Smooth muscle cell of bladder (primary cell): Measurements from ENCODE around the gene SCAMP3. TPM values are rescaled to one million over a fixed set of nuclear protein-coding genes. Genes with fewer than 3 reads are reported as not detected.

Source experiments
- total RNA-seq: library from RNA; depleted of rRNA; stranded (reverse); fragments of >200 nt; gene quantifications from 2 replicates; pipeline ENCODE4 v1.2.3, GENCODE V29; 2014

SCAMP3 gene
- total RNA-seq: 34.3 and 37.8 TPM in 2 replicates

DNA sequence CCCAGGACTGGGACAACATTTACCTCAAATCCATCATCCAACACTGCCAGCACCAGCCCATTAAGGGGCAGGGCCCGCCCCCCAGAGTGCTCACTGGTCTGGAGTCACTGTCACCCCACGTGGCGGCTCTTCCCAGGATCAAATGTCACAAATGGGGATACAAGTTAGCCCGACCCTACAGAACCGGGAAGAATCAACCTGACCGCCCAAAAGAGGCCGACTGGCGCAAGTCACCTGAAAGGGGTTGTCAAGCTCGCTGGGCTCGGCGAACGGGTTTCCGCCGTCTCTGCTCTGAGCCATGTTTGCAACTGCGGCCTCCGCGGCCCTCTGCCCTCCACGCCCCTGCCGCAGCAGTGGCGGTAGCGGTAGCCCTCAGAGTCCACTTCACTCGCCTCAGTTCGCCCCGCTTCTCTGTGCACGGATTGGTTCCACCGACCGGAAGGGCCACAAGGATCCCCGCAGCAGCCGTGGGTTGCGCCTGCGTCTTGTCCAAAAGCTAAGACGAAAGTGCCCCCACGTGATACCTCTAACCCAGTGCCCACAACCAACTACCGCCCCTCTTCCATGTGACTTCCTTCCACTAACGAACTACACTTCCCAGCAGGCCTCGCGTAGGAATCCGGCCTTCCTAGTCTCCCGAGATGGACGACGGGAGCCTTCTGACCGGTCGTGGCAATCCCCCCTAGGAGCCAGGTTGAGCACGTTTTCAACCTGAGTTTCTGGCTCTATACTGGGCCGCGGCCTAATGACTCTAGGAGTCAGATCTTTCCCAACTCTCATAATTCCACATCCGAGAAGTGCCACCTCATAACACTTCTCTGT is at the start of gene SCAMP3:
Gene SCAMP3 (minus strand): TSS at position 509 of the 822 bp plus-strand sequence. CDS start 209 bp downstream, at position 300.

DNA sequence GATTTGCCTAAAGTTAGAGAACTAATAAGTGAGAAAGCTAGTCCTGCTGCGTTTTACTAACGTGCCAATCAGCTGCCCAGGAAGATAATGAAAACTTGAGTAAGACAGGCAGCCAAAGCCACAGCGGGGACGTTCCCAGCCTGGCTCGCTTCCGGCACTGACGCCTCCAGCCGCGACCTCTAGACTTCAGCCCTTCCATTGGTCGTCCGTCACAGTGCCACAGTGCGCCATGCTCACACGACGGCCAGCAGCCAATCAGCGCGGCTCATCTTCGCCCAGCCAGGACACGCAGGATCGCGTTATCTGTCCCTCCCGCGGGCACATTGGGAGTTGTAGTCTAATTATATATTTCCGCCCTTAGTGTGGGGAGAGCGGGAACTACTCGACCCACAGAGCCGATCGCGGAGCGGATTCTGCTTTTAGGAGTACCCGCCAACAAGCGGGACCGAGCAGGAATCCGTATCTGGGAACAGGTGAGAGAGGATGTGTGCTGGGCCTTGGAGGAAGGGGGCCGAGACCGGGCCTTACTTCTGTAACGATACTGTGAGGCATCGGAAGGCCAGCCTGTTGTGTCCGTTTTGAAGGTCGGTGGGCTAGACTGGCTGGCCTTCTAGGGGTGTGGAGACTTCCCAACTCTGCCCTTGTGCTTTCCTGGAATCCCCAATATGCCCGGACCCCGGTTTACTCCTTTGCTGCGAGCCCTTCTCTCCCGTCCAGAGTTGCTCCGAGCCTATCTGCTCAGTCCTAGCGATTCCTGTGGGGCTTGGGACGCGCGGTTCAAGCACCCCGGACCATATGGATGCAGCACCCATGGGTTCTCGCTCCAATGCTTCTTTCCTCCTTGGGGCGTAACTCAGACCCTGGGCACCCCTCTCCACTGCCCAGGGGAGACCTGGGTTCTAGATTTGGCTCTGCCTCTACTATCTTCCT is 46.6 kb upstream of the SCAMP3 start, which contains the start of gene FDPS:
Gene FDPS (plus strand): TSS at position 374 of the 930 bp plus-strand sequence. CDS start 924 bp downstream, outside the sequence.

DNA sequence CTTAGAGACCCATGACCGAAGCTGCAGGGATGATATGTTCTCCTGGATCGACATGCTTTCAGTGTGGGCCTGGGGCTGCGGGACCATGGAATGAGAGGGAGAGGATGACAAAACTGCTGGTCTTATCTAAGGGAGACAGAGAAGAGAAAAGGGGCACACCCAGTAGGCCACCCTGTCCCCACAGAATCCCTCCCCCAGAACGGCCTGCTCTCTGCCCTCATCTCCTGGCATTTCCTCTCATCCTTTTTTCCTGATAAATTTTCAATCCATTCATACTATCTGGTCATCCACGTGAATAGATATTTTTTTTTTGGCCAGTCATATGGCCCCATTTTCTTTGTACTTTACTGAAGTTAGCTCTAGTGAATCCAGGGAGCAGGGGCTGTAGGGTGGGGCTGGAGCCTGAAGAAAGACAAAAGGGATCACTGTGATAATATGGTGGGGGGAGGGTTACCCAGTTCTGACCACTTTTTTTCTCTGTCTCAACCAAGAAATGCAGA is 39.2 kb upstream of the SCAMP3 start, which contains the start of gene PKLR:
Gene PKLR (minus strand): TSS at position 97 of the 500 bp plus-strand sequence. CDS start 43 bp downstream, at position 54.

DNA sequence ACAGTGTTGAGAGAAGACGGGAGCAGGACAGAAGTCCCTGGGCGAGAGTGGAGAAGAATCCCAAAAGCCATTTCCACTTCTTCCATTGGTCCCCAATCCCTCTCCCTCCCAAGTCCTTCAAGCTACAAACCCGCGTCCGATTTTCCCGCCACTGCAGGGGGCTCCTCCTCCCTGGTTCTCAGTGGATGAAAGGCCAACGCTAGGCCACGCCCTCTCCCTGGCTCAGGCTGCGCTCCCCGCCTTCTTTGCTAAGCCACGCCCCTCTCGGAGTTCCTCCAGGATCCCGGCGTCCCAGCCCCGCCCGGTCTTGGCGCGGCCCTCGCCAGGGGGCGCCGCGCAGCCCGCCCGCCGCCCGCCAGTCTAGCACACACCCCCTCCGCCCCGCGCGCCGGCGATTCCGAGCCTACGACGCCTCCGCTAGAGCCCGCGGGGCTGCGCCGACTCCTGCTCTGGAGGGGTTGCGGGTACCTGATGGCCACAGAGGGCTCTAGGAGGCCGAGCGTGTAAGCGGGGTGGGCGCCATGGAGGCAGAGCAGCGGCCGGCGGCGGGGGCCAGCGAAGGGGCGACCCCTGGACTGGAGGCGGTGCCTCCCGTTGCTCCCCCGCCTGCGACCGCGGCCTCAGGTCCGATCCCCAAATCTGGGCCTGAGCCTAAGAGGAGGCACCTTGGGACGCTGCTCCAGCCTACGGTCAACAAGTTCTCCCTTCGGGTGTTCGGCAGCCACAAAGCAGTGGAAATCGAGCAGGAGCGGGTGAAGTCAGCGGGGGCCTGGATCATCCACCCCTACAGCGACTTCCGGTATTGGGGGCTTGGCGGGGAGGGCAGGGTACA is 15.1 kb upstream of the SCAMP3 start, which contains the start of gene HCN3:
Gene HCN3 (plus strand): TSS at position 394 of the 832 bp plus-strand sequence. CDS start 128 bp downstream, at position 522.

DNA sequence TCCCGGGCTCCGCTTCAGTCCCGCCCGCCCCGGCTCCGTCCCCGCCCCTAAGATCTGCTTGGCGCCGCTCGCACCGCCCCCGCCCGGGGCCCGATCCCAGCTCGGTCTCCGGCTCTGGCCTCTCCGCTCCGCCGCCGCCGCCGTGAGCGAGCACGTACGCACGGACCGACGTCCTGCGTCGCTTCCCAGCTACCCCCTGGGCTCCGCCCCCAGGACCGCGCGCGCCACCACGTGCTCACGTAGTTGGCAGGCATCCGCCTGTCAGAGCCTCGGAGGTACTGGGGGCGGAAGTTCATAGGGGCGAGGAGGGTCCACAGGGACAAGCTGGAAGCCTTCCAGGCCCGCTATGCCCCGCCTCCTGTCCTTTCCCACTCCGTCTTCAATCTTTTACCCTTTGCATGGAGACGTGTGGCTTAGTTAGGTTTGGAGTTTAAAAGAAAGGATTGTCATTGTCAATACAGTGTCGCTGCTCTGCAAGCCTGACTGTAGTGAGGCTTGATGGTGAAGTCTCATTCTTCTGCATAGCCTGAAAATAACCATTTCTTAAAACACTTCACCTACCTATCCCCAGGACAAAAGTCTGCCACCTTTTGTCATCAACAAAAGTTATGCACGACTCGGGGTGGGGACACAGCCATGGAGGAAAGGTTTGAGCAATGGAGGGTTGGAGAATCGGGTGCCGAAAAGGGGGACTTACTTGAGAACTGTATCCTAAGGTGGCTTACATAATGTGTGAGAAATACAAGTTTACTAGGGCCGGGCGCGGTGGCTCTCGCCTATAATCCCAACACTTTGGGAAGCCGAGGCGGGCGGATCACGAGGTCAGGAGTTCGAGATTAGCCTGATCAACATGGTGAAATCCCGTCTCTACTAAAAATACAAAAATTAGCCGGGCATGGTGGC is 11.4 kb upstream of the SCAMP3 start, which contains the start of gene CLK2:
Gene CLK2 (minus strand): TSS at position 162 of the 903 bp plus-strand sequence. CDS start 2,527 bp downstream, outside the sequence.

DNA sequence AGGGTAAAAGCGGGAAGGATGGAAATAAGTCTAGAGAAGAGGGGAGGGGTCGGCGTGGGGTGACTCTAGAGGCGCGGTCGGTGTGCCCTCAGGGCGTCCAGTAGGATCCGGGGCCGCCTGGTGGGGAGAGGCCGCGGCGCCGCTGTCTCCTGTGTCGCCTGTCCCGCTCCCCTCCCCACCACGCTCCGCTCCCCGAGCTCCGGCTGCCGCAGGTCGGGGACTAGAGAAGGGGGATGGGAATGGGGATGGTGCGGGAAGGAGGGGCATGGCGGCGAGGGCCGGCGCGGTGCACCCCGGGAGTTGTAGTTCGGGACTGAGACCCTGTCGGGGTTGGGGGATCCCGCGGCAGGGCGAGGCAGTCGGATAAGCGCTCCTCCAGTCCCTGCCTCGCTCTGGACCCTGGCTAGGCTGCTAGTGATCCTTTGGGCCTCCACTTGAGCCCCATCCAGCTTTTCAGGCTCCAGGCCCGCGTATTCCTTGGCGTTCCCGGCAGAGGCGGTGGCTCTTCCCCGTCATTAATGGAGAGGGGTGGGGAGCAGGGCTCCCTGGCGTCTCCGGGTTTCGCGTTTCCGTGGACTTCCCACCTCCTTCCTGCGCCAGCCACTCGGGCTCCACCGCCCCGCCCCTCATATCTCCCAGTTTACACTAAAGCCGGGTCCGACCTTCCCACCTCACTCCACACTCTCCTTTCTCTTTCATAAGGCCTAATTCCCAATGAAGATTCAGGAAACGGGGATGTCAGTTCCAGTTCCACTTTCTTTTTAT is 6.7 kb downstream of the SCAMP3 start, which contains the start of gene ENTREP3:
Gene ENTREP3 (minus strand): TSS at position 241 of the 765 bp plus-strand sequence. CDS start 606 bp downstream, outside the sequence.

DNA sequence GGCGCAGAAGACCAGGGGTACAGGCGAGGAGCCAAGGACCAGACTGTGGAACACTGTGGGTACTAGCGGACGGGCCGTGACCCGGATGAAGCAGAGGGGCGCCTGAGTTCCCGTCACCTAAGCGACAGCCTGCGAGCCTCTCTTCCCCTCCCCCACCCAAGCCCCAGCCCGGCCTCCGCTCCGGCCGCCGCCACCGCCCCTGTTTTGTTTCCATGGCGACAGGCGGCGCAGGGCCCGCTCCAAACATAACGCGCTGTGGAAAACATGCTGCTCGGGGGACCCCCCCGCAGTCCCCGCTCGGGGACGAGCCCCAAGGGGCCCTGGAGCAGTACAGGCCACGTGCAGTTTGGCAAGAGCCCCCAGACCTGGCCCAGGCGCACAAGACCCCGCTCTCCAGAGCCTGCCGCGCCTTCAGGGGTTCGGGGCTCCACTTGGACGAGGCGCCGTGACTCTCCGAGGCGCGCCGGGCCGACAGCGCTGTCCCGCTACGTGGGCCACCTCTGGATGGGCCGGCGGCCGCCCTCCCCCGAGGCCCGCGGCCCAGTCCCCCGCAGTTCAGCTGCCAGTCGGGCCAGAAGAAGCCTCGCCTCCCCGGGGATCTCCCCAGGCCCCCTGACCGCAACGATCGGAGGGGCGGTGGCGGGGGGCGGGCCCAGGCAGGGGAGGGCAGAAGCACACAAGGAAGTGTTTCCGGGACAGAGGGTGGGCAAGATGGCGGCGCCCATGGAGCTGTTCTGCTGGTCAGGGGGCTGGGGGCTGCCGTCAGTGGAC is 53.4 kb downstream of the SCAMP3 start, which contains the start of gene MTX1:
Gene MTX1 (plus strand): TSS at position 155 of the 771 bp plus-strand sequence. CDS start 110 bp downstream, at position 265.

DNA sequence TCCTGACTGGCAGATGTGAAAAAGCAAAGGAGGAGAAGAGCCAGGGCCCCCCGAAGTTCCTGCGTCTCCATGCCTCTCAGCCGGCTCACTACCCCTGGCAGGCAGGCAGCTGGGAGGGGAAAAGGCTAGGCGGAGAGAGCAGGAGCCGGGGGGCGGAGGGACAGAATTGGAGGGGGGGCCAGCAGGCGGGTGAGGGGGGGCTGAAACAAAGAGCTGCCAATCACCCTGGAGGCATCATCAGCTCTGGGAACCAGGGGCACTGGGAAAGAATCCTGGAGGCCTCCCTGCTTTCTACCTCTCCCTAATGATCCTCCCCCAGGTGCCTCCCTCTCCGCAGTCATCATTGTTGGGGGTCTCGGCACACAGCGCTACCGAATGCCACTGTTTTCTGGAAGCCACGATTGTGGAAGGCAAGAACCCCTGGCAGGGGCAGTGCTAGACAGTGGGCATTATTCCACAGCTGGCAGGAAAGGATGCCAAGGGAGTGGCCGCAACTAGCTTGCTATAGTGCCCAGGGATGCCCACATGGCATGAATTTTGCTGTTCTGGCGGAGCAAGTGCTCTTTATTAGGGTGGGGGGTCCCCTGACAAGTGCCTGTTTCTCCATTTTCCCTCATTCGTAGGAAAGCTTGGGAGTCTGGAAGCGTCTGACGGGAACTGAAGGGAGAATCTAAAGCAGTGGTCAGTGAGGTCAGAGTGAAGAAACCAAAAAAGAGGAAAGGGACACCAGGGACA is 54.2 kb downstream of the SCAMP3 start, which contains the start of gene THBS3:
Gene THBS3 (minus strand): TSS at position 92 of the 735 bp plus-strand sequence. CDS start 21 bp downstream, at position 71.

Other genes starting within 250 kb of the SCAMP3 start
- gene DCST2, start 228.6 kb downstream of the SCAMP3 start, total RNA-seq: under 0.01 TPM in 2 replicates
- gene DCST1, start 228.5 kb downstream of the SCAMP3 start, total RNA-seq: not detected in 2 replicates
- 46.2 and 70.4 TPM in 2 replicates for gene ADAM15, start 211.0 kb downstream of the SCAMP3 start, total RNA-seq
- gene EFNA4, start 198.6 kb downstream of the SCAMP3 start, total RNA-seq: 3.7 and 4.0 TPM in 2 replicates
- gene EFNA3, start 183.5 kb downstream of the SCAMP3 start, total RNA-seq: 0.14 and 0.83 TPM in 2 replicates
- 0.71 and 1.1 TPM in 2 replicates for gene EFNA1, start 134.5 kb downstream of the SCAMP3 start, total RNA-seq
- 35.4 and 37.4 TPM in 2 replicates for gene SLC50A1, start 126.5 kb downstream of the SCAMP3 start, total RNA-seq
- 45.9 and 52.1 TPM in 2 replicates for gene DPM3, start 121.8 kb downstream of the SCAMP3 start, total RNA-seq
- 119 and 168 TPM in 2 replicates for gene KRTCAP2, start 89.1 kb downstream of the SCAMP3 start, total RNA-seq
- 2.3 and 2.5 TPM in 2 replicates for gene TRIM46, start 88.5 kb downstream of the SCAMP3 start, total RNA-seq
- gene THBS3, start 54.5 kb downstream of the SCAMP3 start, total RNA-seq: 19.9 and 26.1 TPM in 2 replicates
- gene MTX1, start 53.7 kb downstream of the SCAMP3 start, total RNA-seq: 42.7 and 44.5 TPM in 2 replicates
- 3.0 and 5.5 TPM in 2 replicates for gene ENTREP3, start 6.9 kb downstream of the SCAMP3 start, total RNA-seq
- 19.9 and 32.4 TPM in 2 replicates for gene CLK2, start 11.1 kb upstream of the SCAMP3 start, total RNA-seq
- 0.71 and 1.0 TPM in 2 replicates for gene HCN3, start 15.1 kb upstream of the SCAMP3 start, total RNA-seq
- gene PKLR, start 39.1 kb upstream of the SCAMP3 start, total RNA-seq: under 0.01 TPM in 1 of 2 replicates, not detected in the other
- 357 and 395 TPM in 2 replicates for gene FDPS, start 46.5 kb upstream of the SCAMP3 start, total RNA-seq
- gene RUSC1, start 58.5 kb upstream of the SCAMP3 start, total RNA-seq: 5.4 and 5.7 TPM in 2 replicates